HepG2 (cell line): ENCODE data around the gene PEAK3. TPM values are rescaled to one million over a fixed set of nuclear protein-coding genes. Genes with fewer than 3 reads are reported as not detected.

Source experiments
- CBX1 ChIP-seq: IDR thresholded peaks from one replicate; pipeline ENCODE4 v1.6.1; 2016; ENCODE audit warnings: antibody characterized with exemption, low read depth
- CENPX ChIP-seq: sonication (generic); formaldehyde crosslinking; IDR thresholded peaks from 2 replicates; pipeline ENCODE4 v1.9.0; 2021; ENCODE audit warnings: mild to moderate bottlenecking, missing genetic modification reagents, moderate library complexity
- FOXM1 ChIP-seq: sonication (generic); formaldehyde crosslinking; IDR thresholded peaks from 2 replicates; pipeline ENCODE4 v1.5.0; 2020; ENCODE audit warnings: missing genetic modification reagents
- KLF13 ChIP-seq: sonication (generic); formaldehyde crosslinking; IDR thresholded peaks from 2 replicates; pipeline ENCODE4 v1.4.0; 2020; ENCODE audit warnings: mild to moderate bottlenecking, missing genetic modification reagents
- RARA ChIP-seq: IDR thresholded peaks from 2 replicates; pipeline ENCODE4 v1.6.1; 2016; ENCODE audit warnings: missing genetic modification reagents, missing compliant biosample characterization
- SNAPC5 ChIP-seq: sonication (generic); formaldehyde crosslinking; IDR thresholded peaks from 2 replicates; pipeline ENCODE4 v1.8.1; 2023; ENCODE audit warnings: mild to moderate bottlenecking, missing genetic modification reagents, borderline replicate concordance
- TBP ChIP-seq: sonication (generic); formaldehyde crosslinking; IDR thresholded peaks from 2 replicates; pipeline ENCODE4 v1.5.0; 2020; ENCODE audit warnings: missing genetic modification reagents
- ZC3H13 ChIP-seq: sonication (generic); formaldehyde crosslinking; IDR thresholded peaks from 2 replicates; pipeline ENCODE4 v1.8.1; 2023; ENCODE audit warnings: mild to moderate bottlenecking, missing genetic modification reagents, moderate library complexity
- ZNF10 ChIP-seq: sonication (generic); formaldehyde crosslinking; IDR thresholded peaks from 2 replicates; pipeline ENCODE4 v1.4.0; 2020; ENCODE audit warnings: mild to moderate bottlenecking, low read depth, missing genetic modification reagents, borderline replicate concordance
- ZNF44 ChIP-seq: sonication (generic); formaldehyde crosslinking; IDR thresholded peaks from 2 replicates; pipeline ENCODE4 v1.5.1; 2020; ENCODE audit warnings: mild to moderate bottlenecking, missing genetic modification reagents
- ZNF629 ChIP-seq: sonication (generic); formaldehyde crosslinking; conservative IDR thresholded peaks from 2 replicates; pipeline ENCODE4 v1.5.0; 2020; ENCODE audit warnings: missing genetic modification reagents
- ZNF782 ChIP-seq: sonication (generic); formaldehyde crosslinking; IDR thresholded peaks from 2 replicates; pipeline ENCODE4 v1.4.0; 2020; ENCODE audit warnings: missing genetic modification reagents, mild to moderate bottlenecking, borderline replicate concordance
- ZNF816 ChIP-seq: sonication (generic); formaldehyde crosslinking; IDR thresholded peaks from 2 replicates; pipeline ENCODE4 v1.8.0; 2022; ENCODE audit warnings: missing genetic modification reagents, mild to moderate bottlenecking, borderline replicate concordance
- ZSCAN31 ChIP-seq: sonication (generic); formaldehyde crosslinking; IDR thresholded peaks from 2 replicates; pipeline ENCODE4 v1.5.0; 2020; ENCODE audit warnings: low read depth, mild to moderate bottlenecking, missing genetic modification reagents
- polyA plus RNA-seq, 8 experiments: library from polyadenylated mRNA; depleted of rRNA in 3 of 8; stranded (reverse) in 7 of 8; unstranded in 1 of 8; fragments of >200 nt; fragmentation: Illumina TruSeq in 4 of 8; extraction: Trizol in 4 of 8; gene quantifications; 2 replicates each; pipeline versions ENCODE4 v1.2.1 to v1.2.3, GENCODE V29; 2011 to 2016; ENCODE audit warnings: low read depth in 4 of 8, missing spikeins in 1 of 8, mixed read lengths in 1 of 8; ENCODE audit not compliant: insufficient read depth in 1 of 8
- total RNA-seq, 5 experiments: library from RNA; depleted of rRNA; stranded (reverse); fragments of >200 nt; fragmentation: Illumina TruSeq; extraction: Trizol; gene quantifications; 2 replicates each; pipeline ENCODE4 v1.2.3, GENCODE V29; 2016; ENCODE audit warnings: low read depth in 1 of 5
- TF ChIP-seq, protein P1 (sequence below): sonication (generic); formaldehyde crosslinking; IDR thresholded peaks from 2 replicates; pipeline ENCODE4 v1.9.0; 2021; ENCODE audit warnings: missing genetic modification reagents, borderline replicate concordance
- TF ChIP-seq, protein P2 (sequence below): sonication (generic); formaldehyde crosslinking; IDR thresholded peaks from 2 replicates; pipeline ENCODE4 v1.4.0; 2020; ENCODE audit warnings: mild to moderate bottlenecking, missing genetic modification reagents
- TF ChIP-seq, protein P3 (sequence below): sonication (generic); formaldehyde crosslinking; IDR thresholded peaks from 2 replicates; pipeline ENCODE4 v1.5.1; 2020; ENCODE audit warnings: mild to moderate bottlenecking, missing genetic modification reagents, borderline replicate concordance
- TF ChIP-seq, protein P4 (sequence below): sonication (generic); formaldehyde crosslinking; IDR thresholded peaks from 2 replicates; pipeline ENCODE4 v1.4.0; 2020; ENCODE audit warnings: low read depth, missing genetic modification reagents

The PEAK3 gene
- total and polyA plus RNA-seq, 2 of the 13 experiments (the other 11 are each of a cell fraction or from before 2014, with no cell fraction given): not detected

GRCh38 chr19:2315818-2316353, 33.9 kb upstream of the PEAK3 start (continued):
- TF ChIP-seq, protein P1, sequence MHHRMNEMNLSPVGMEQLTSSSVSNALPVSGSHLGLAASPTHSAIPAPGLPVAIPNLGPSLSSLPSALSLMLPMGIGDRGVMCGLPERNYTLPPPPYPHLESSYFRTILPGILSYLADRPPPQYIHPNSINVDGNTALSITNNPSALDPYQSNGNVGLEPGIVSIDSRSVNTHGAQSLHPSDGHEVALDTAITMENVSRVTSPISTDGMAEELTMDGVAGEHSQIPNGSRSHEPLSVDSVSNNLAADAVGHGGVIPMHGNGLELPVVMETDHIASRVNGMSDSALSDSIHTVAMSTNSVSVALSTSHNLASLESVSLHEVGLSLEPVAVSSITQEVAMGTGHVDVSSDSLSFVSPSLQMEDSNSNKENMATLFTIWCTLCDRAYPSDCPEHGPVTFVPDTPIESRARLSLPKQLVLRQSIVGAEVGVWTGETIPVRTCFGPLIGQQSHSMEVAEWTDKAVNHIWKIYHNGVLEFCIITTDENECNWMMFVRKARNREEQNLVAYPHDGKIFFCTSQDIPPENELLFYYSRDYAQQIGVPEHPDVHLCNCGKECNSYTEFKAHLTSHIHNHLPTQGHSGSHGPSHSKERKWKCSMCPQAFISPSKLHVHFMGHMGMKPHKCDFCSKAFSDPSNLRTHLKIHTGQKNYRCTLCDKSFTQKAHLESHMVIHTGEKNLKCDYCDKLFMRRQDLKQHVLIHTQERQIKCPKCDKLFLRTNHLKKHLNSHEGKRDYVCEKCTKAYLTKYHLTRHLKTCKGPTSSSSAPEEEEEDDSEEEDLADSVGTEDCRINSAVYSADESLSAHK (CRISPR knock-in tag): no peak
- TF ChIP-seq ZNF10 (CRISPR knock-in tag) (no peak), KLF13 (CRISPR knock-in tag) (no peak), ZNF44 (CRISPR knock-in tag) (0 out of 2 replicates have a peak, but pooled peaks have one; percentile 45), ZC3H13 (no peak), ZNF782 (CRISPR knock-in tag) (no peak), ZNF629 (CRISPR knock-in tag) (no peak), TBP (CRISPR knock-in tag) (no peak), ZSCAN31 (CRISPR knock-in tag) (no peak), FOXM1 (CRISPR knock-in tag) (no peak), ZNF816 (CRISPR knock-in tag) (no peak), CBX1 (no peak), CENPX (no peak), SNAPC5 (CRISPR knock-in tag) (0 out of 2 replicates have a peak, but pooled peaks have one; percentile 15), RARA (CRISPR knock-in tag) (no peak)
- TF ChIP-seq, protein P2, sequence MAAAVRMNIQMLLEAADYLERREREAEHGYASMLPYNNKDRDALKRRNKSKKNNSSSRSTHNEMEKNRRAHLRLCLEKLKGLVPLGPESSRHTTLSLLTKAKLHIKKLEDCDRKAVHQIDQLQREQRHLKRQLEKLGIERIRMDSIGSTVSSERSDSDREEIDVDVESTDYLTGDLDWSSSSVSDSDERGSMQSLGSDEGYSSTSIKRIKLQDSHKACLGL (CRISPR knock-in tag): no peak
- TF ChIP-seq, protein P3, sequence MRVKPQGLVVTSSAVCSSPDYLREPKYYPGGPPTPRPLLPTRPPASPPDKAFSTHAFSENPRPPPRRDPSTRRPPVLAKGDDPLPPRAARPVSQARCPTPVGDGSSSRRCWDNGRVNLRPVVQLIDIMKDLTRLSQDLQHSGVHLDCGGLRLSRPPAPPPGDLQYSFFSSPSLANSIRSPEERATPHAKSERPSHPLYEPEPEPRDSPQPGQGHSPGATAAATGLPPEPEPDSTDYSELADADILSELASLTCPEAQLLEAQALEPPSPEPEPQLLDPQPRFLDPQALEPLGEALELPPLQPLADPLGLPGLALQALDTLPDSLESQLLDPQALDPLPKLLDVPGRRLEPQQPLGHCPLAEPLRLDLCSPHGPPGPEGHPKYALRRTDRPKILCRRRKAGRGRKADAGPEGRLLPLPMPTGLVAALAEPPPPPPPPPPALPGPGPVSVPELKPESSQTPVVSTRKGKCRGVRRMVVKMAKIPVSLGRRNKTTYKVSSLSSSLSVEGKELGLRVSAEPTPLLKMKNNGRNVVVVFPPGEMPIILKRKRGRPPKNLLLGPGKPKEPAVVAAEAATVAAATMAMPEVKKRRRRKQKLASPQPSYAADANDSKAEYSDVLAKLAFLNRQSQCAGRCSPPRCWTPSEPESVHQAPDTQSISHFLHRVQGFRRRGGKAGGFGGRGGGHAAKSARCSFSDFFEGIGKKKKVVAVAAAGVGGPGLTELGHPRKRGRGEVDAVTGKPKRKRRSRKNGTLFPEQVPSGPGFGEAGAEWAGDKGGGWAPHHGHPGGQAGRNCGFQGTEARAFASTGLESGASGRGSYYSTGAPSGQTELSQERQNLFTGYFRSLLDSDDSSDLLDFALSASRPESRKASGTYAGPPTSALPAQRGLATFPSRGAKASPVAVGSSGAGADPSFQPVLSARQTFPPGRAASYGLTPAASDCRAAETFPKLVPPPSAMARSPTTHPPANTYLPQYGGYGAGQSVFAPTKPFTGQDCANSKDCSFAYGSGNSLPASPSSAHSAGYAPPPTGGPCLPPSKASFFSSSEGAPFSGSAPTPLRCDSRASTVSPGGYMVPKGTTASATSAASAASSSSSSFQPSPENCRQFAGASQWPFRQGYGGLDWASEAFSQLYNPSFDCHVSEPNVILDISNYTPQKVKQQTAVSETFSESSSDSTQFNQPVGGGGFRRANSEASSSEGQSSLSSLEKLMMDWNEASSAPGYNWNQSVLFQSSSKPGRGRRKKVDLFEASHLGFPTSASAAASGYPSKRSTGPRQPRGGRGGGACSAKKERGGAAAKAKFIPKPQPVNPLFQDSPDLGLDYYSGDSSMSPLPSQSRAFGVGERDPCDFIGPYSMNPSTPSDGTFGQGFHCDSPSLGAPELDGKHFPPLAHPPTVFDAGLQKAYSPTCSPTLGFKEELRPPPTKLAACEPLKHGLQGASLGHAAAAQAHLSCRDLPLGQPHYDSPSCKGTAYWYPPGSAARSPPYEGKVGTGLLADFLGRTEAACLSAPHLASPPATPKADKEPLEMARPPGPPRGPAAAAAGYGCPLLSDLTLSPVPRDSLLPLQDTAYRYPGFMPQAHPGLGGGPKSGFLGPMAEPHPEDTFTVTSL (CRISPR knock-in tag): no peak
- TF ChIP-seq, protein P4, sequence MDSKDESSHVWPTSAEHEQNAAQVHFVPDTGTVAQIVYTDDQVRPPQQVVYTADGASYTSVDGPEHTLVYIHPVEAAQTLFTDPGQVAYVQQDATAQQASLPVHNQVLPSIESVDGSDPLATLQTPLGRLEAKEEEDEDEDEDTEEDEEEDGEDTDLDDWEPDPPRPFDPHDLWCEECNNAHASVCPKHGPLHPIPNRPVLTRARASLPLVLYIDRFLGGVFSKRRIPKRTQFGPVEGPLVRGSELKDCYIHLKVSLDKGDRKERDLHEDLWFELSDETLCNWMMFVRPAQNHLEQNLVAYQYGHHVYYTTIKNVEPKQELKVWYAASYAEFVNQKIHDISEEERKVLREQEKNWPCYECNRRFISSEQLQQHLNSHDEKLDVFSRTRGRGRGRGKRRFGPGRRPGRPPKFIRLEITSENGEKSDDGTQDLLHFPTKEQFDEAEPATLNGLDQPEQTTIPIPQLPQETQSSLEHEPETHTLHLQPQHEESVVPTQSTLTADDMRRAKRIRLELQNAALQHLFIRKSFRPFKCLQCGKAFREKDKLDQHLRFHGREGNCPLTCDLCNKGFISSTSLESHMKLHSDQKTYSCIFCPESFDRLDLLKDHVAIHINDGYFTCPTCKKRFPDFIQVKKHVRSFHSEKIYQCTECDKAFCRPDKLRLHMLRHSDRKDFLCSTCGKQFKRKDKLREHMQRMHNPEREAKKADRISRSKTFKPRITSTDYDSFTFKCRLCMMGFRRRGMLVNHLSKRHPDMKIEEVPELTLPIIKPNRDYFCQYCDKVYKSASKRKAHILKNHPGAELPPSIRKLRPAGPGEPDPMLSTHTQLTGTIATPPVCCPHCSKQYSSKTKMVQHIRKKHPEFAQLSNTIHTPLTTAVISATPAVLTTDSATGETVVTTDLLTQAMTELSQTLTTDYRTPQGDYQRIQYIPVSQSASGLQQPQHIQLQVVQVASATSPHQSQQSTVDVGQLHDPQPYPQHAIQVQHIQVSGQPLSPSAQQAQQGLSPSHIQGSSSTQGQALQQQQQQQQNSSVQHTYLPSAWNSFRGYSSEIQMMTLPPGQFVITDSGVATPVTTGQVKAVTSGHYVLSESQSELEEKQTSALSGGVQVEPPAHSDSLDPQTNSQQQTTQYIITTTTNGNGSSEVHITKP (CRISPR knock-in tag): 0 out of 2 replicates have a peak, but pooled peaks have one; percentile 28
